HAP-1 (cell line): ENCODE data around the gene MTFR2.

Experiments used
- DNase-seq, 2 experiments: peaks; one replicate each; pipeline ENCODE4 v3.0.0-alpha.2; 2016 to 2020; ENCODE audit warnings: low spot score in 2 of 2
- H3K27me3 ChIP-seq: fragments of 250-450 bp; sonication (Bioruptor Pico); 2 replicates; pipeline ENCODE4 v1.5.1; 2020; ENCODE audit warnings: low read depth, mild to moderate bottlenecking, moderate library complexity
- H3K36me3 ChIP-seq: fragments of 250-450 bp; sonication (Bioruptor Pico); replicated peaks from 2 replicates; pipeline ENCODE4 v1.5.1; 2020; ENCODE audit warnings: mild to moderate bottlenecking
- H3K4me1 ChIP-seq: fragments of 250-450 bp; sonication (Bioruptor Pico); 2 replicates; pipeline ENCODE4 v1.5.1; 2020; ENCODE audit warnings: mild to moderate bottlenecking
- H3K4me3 ChIP-seq: fragments of 250-450 bp; sonication (Bioruptor Pico); 2 replicates; pipeline ENCODE4 v1.5.1; 2020; ENCODE audit warnings: mild to moderate bottlenecking, moderate library complexity
- H3K9me3 ChIP-seq: fragments of 250-450 bp; sonication (Bioruptor Pico); 2 replicates; pipeline ENCODE4 v1.5.1; 2020; ENCODE audit warnings: mild to moderate bottlenecking, moderate library complexity
- in situ Hi-C: fragments of 300-500 bp; cut with MboI; formaldehyde crosslinking; loops from 3 replicates; pipeline ENCODE4 v1.14.3; 2020; ENCODE audit warnings: low sequenced_read_pairs, inconsistent platforms, mixed read lengths

The MTFR2 gene

DNA sequence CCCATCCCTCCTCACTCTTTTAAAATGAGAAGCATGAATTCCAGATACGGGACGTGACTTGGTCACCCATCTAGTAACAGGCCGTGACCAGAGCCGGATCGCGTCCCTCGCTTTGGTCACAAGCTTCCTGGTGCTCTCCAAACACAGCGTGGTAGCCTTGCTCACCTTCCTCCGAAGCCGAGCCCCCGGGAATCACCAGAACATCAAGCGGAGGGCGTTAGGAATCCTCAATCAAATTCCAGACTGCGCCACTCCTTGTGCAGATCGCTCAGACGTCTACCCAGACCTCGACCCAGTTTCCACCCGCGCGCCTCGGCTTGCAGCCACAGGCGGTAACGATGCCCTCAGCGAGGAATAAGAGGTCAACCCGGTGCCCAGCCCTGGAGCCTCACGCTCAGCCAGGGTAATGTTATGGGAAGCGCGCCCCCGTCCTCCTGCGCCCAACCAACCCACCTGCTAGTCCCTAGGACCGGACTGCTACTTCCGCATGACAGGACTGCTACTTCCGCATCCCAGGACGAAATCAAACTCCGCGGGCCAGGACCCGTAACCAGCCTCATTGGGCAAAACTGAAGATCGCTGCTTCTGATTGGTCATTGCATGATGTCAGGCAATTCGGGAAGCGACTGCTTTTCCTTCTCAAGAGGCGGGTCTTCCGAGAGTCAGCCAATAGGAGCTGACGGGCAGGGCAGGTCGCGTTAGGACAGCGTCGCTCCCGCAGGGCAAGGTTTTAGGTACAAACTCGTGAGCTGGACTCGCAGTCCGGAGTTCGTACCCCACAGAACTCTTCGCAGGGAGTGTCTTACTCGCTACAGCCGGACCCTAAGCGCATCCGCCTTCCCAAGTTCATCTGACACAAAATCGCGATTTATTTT, at the start of gene MTFR2:
Gene MTFR2, minus strand, starts transcription at position 501 of the 875 bp plus-strand sequence. CDS start 1,212 bp downstream, outside the sequence.
- peak; percentile 96 to 97 for DNase-seq
- in situ Hi-C loops = no loop called here
- peaks cover 17% of the 10 kb centered on the region for H3K4me1 ChIP-seq
- H3K27me3 ChIP-seq = no peaks in the 10 kb centered on the region
- H3K36me3 ChIP-seq = peaks cover 7% of the 10 kb centered on the region
- H3K9me3 ChIP-seq = no peaks in the 10 kb centered on the region
- H3K4me3 ChIP-seq = peak within 1 kb of the TSS; percentile 85

DNA sequence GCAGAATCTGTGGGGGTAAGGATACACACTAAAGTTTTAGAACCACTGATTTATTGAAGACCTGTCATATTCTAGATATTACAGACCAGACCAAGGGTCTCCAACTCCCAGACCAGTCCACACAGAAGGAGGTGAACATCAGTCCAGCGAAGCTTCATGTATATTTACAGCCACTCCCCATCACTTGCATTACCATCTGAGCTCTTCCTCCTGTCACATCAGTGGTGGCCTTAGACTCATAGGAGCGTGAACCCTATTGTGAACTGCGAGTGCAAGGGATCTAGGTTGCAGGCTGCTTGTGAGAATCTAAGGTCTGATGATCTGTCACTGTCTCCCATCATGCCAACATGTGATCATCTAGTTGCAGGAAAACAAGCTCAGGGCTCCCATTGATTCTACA, 44.5 kb upstream of the MTFR2 start:
- DNase-seq = no peak
- in situ Hi-C loops = loop anchor here (25.0 kb wide), 1 partner anchor 493 kb away; the partner anchor contains the start of gene MAP3K5
- H3K9me3 ChIP-seq = no peaks in the 10 kb centered on the region
- no peak overlapping the region for H3K4me3 ChIP-seq
- no peaks in the 10 kb centered on the region for H3K27me3 ChIP-seq
- no peaks in the 10 kb centered on the region for H3K36me3 ChIP-seq
- peaks cover 12% of the 10 kb centered on the region for H3K4me1 ChIP-seq

DNA sequence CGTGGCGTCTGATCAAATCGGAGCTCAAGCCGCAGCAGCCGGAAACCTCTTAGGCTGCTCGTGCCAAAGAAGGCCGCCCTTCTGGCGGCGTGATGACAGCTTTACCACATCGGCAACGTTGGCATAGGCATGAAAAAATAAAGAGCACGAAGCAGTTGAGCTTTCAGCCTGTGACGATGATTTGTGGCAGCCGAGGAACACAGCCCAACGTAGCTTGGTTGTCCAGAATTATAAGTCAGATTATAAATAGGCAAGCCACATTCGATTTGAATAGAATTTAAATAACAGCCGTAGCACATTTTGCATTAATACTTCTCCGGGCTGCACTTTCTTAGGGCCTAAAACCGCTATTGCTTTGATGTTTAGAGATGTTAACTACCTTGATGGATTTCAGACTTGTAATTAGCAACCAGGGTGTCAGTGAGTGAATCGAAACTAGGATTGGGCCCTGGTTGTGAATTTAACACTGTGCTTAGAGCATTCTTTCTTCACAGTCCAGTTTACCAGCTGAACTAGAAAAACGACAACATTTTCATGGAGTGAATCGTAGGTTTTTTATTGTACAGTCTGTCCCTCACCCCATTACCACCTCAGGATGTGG, 40.4 kb upstream of the MTFR2 start:
- DNase-seq = peak; percentile 46 to 63
- no peaks in the 10 kb centered on the region for H3K27me3 ChIP-seq
- peak overlapping the region; percentile 99 for H3K4me3 ChIP-seq
- H3K9me3 ChIP-seq = no peaks in the 10 kb centered on the region
- H3K36me3 ChIP-seq = peaks cover 16% of the 10 kb centered on the region
- H3K4me1 ChIP-seq = peaks cover 28% of the 10 kb centered on the region
- in situ Hi-C loops = loop anchor here (25.0 kb wide), 1 partner anchor 497 kb away; the partner anchor contains the start of gene MAP3K5

DNA sequence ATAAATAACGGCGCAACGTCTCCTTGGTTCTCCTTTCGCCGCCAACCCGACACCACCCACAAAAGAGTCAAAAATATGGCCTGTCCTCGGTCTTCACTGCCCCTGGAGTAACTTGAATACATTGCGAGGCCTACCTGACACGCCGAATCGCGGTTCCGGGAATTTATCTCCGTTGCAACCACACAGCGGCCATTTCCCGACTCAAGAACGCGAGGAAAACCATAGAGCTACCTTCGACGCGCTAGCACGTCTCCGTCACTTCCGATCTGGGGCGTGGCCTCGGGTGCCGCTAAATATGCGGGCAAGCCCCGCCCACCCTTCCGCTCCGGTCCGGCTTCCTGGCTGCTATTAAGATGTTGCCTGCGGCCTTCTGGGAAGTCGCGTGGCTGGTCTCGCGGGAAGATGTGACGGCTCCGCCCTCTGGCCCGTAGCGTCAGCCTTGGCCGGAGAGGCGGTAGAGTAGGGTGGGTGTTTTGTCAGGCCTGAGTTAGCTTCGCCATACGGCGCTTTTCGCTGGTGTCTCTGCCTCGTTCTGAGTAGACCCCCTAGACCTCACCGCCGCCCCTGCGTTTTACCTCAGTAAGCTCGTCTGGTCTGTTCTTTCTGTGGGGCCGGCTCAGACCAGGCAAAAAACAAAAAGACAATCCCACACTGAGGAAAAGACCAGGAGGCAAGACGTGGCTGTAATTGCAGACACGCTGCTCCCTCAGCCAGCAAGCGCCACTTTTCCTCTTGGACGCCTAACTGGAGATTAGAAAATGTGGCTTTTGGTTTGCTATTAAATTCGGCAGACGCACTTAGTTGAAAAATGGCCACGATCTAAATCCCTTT, 39.7 kb upstream of the MTFR2 start, which contains the start of gene BCLAF1:
Gene BCLAF1, minus strand, starts transcription at position 268 of the 831 bp plus-strand sequence. CDS start 9,980 bp downstream, outside the sequence.
- H3K4me3 ChIP-seq = peak within 1 kb of the TSS; percentile 99
- in situ Hi-C loops = loop anchor here (25.0 kb wide), 1 partner anchor 498 kb away; the partner anchor contains the start of gene MAP3K5
- no peaks in the 10 kb centered on the region for H3K9me3 ChIP-seq
- no peaks in the 10 kb centered on the region for H3K27me3 ChIP-seq
- H3K36me3 ChIP-seq = peaks cover 16% of the 10 kb centered on the region
- H3K4me1 ChIP-seq = peaks cover 31% of the 10 kb centered on the region
- peak; percentile 97 to 99 for DNase-seq

DNA sequence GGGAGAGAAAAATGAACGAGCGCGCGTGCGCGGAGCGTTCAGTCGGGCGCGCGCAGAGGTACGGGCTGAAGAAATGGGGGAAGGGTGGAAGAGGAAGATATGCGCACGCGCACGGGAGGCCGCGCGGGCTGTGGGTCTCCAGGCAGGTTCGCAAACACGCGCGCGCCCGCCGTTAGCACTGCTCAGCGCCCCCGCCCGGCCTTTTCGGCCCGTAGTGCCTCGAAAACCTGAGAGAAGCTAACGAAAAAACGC, 39.1 kb upstream of the MTFR2 start:
- H3K36me3 ChIP-seq = peaks cover 16% of the 10 kb centered on the region
- in situ Hi-C loops = loop anchor here (25.0 kb wide), 1 partner anchor 498 kb away; the partner anchor contains the start of gene MAP3K5
- H3K4me1 ChIP-seq = peaks cover 36% of the 10 kb centered on the region
- DNase-seq = peak; percentile 89 to 95
- H3K27me3 ChIP-seq = no peaks in the 10 kb centered on the region
- peak overlapping the region; percentile 99 for H3K4me3 ChIP-seq
- no peaks in the 10 kb centered on the region for H3K9me3 ChIP-seq

DNA sequence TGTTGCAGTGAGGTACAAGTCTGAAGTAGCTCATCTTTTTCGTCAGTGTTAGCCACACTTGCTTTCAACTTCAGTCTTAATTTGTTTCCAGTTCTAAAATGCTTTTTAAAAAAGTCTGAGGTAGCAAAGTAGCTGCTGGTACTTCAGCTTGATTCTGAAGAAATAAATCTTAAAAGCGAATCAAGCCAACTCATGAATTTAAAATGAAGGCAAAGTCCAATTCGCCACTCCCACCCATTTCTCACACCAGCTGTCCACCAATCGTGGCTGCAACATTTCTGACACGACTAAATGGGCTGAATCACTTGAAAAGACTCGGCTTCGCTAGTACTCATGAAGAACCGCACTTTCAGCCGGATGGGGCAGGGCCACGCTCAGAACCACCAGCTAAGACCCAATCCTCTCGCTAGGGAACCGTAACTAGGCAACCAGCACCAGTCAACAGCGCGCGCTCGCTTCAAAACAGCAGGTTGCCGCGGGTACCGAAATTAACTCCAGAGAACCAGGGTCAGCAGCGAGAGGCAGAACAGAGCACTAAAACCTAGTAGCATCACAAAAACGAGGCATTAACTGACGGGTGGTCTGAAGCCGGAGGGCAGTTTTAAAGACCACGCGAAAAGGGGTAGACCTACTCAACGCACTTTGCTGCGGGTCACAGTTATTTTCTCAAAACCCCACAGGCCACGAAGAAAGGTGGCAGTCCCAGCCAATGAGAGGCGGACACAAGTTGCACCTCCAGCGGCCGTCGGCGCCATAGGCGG, 38.6 kb upstream of the MTFR2 start:
- H3K4me3 ChIP-seq = peak overlapping the region; percentile 99
- H3K9me3 ChIP-seq = no peaks in the 10 kb centered on the region
- in situ Hi-C loops = loop anchor here (25.0 kb wide), 1 partner anchor 499 kb away; the partner anchor contains the start of gene MAP3K5
- peaks cover 38% of the 10 kb centered on the region for H3K4me1 ChIP-seq
- peak; percentile 29 to 74 for DNase-seq
- H3K36me3 ChIP-seq = peaks cover 16% of the 10 kb centered on the region
- H3K27me3 ChIP-seq = no peaks in the 10 kb centered on the region

DNA sequence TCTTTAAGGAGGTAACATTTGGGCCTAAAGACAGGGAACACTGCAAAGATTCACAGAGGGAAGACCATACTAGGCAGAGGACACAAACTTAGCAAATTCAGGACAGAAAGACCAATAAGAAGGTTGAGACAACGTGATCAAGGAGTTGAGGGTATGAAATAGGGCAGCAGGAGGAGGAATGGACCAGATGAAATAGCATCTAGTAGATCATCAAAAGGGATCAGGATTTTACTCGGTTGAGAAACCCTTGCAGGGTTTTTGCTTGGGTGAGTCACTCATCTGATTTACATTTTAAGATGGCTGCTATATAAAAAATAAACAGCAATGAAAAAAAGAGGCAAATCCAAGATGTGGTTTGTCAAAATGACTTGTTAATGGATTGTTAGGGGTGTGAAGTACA, 34.8 kb upstream of the MTFR2 start:
- Histone ChIP-seq H3K27me3 (no peaks in the 10 kb centered on the region), H3K4me3 (no peak overlapping the region), H3K36me3 (peaks cover 45% of the 10 kb centered on the region), H3K4me1 (peaks cover 34% of the 10 kb centered on the region), H3K9me3 (no peaks in the 10 kb centered on the region; the same call in 1 of the 2 replicates)
- in situ Hi-C loops = loop anchor here (25.0 kb wide), 1 partner anchor 502 kb away; the partner anchor contains the start of gene MAP3K5
- no peak for DNase-seq

DNA sequence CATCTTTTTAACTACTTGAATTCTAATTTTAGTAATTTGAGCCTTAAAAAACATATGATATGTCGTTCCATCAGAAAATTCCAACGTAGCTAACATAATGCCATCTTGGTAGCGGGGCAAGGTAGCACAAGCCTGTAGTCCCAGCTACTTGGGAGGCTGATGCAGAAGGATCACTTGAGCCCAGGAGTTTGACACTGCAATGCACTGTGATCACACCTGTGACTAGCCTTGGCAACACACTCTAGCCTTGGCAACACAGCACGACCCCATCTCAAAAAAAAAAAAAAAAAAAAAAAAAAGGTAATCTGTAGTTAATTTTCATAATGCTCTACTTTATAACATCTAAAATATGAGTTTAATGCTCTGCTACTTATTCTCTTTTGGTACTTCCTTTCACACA, 32.8 kb upstream of the MTFR2 start:
- Histone ChIP-seq H3K4me1 (peaks cover 32% of the 10 kb centered on the region), H3K9me3 (no peaks in the 10 kb centered on the region; the same call in 1 of the 2 replicates), H3K4me3 (no peak overlapping the region), H3K36me3 (peaks cover 50% of the 10 kb centered on the region), H3K27me3 (no peaks in the 10 kb centered on the region)
- no peak for DNase-seq
- in situ Hi-C loops = loop anchor here (25.0 kb wide), 1 partner anchor 504 kb away; the partner anchor contains the start of gene MAP3K5

DNA sequence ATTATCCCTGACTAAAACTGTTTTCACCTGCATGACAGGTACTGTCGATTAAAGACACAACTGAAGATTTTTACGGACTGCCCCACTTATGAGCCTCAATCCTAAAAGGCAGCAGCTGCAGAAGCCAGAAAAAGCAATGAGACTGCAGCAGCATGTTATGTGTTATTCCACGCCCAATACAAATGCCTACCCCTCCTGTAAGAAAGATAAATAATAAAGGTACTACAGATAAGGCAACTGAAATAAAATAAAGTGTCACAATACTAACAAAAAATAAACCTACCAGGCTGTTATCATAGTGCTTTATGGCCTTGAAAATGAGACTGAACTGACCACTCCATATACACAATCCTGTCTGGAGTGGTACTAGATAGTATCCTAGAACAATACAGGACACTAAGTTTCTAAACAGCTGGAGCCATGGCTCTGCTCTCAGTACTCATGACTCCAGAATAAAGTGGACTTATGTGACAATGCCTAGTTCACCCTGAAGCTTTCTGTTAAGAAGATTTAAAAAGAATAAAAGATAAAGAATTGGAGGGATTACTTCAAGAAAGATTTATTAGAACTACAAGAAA, 30.0 kb upstream of the MTFR2 start:
- peaks cover 15% of the 10 kb centered on the region; the same call in 1 of the 2 replicates for H3K4me1 ChIP-seq
- DNase-seq = no peak
- in situ Hi-C loops = loop anchor here (25.0 kb wide), 1 partner anchor 507 kb away; the partner anchor contains the start of gene MAP3K5
- peaks cover 72% of the 10 kb centered on the region for H3K36me3 ChIP-seq
- H3K4me3 ChIP-seq = no peak overlapping the region
- H3K9me3 ChIP-seq = no peaks in the 10 kb centered on the region; the same call in 1 of the 2 replicates
- H3K27me3 ChIP-seq = no peaks in the 10 kb centered on the region

DNA sequence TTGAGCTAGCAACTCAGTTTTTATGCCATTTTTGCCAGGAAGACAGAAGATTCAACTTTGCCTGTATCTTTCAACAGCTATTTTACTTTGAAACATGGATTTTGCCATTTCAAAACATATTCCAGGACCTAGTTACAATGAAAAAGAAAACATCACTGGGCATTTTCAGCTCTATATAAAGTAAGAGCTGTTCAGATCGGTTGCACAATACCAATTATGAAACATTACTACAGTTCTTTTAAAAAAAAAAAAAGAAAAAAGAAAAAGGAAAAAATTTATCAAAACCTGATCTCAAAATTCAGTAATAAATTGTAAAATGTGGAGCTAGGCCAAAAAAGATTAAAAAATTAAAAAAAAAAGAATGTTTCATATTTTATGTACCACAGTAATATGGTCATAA, 24.0 kb upstream of the MTFR2 start:
- no peak overlapping the region for H3K4me3 ChIP-seq
- in situ Hi-C loops = no loop called here
- no peak for DNase-seq
- peaks cover 94% of the 10 kb centered on the region for H3K36me3 ChIP-seq
- H3K4me1 ChIP-seq = no peaks in the 10 kb centered on the region
- H3K27me3 ChIP-seq = no peaks in the 10 kb centered on the region
- H3K9me3 ChIP-seq = no peaks in the 10 kb centered on the region

DNA sequence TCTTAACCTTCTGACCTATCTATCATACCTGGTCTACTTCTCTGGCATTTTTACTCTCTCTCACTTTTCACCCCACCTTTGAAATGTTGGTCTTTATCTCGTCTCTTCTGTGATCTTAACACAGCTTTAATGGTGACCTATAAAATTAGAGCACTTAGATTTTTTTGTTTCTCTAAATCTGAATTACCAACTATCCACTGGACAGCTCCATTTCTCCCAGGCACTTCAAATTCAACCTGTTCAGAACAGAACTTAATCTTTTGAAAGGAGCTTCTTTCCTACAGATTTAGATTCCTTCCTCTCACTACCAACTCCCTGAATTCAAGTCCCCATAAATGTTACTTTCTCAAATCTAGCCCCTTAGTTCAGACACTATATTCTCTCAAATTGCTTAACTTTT, 15.0 kb upstream of the MTFR2 start:
- peaks cover 97% of the 10 kb centered on the region for H3K36me3 ChIP-seq
- no peaks in the 10 kb centered on the region for H3K9me3 ChIP-seq
- H3K27me3 ChIP-seq = no peaks in the 10 kb centered on the region
- in situ Hi-C loops = no loop called here
- no peak for DNase-seq
- H3K4me3 ChIP-seq = no peak overlapping the region
- no peaks in the 10 kb centered on the region for H3K4me1 ChIP-seq

DNA sequence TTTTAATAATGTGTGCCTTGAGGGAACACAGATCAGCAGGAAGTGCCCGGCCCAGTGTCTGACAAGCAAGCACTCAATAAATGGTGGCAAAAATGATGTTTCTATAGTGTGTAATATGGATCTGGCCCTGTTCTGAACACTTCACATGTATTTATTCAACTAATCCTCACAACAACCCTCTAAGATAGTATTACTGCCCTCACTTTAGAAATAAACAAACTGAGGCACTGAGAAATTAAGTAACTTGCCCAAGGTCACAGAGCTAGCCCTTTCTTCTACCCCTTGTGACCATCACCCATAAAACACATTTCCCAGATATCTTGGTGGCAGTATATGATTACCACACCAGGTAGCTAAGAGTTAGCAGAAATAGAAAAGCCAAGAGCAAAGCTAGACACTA, 12.8 kb upstream of the MTFR2 start:
- Histone ChIP-seq H3K9me3 (no peaks in the 10 kb centered on the region), H3K4me3 (no peak overlapping the region), H3K27me3 (no peaks in the 10 kb centered on the region), H3K4me1 (no peaks in the 10 kb centered on the region), H3K36me3 (peaks cover 97% of the 10 kb centered on the region)
- in situ Hi-C loops = no loop called here
- no peak for DNase-seq
